Stimulated activated CD4-positive, alpha-beta T cell treated with anti-CD3 and anti-CD28 coated beads, Interleukin-2, amount 100 ng/mL, for 24 hours (primary cell): ENCODE data around the gene PPP6R2.
"Not testable (repeated sequence)": the region's sequence is repeated elsewhere in the genome, so short reads cannot be mapped to it uniquely, and the experiment has no call there.

Experiments
- DNase-seq, 2 donors: peaks; one replicate each; pipeline ENCODE4 v3.0.0-alpha.2; 2020

The PPP6R2 gene

GRCh38 chr22:50403701-50404101, 60.6 kb downstream of the PPP6R2 start:
- DNase-seq, result no peak

- DNase-seq, result no peak
Observed at GRCh38 chr22:50406416-50407170, 63.5 kb downstream of the PPP6R2 start.

- no peak for DNase-seq
Observed at GRCh38 chr22:50408311-50408710, 65.2 kb downstream of the PPP6R2 start.

GRCh38 chr22:50408954-50409353, 65.8 kb downstream of the PPP6R2 start:
- not testable (repeated sequence) for DNase-seq

- DNase-seq, result no peak
Observed at GRCh38 chr22:50414476-50415248, 71.5 kb downstream of the PPP6R2 start.

GRCh38 chr22:50415426-50415825, 72.3 kb downstream of the PPP6R2 start:
- DNase-seq, result no peak

GRCh38 chr22:50416996-50417395, 73.9 kb downstream of the PPP6R2 start:
- DNase-seq, result no peak

- no peak for DNase-seq
Observed at GRCh38 chr22:50417411-50418210, 74.5 kb downstream of the PPP6R2 start.

- DNase-seq, result no peak
Observed at GRCh38 chr22:50418624-50419023, 75.5 kb downstream of the PPP6R2 start.

GRCh38 chr22:50419116-50419515, 76.0 kb downstream of the PPP6R2 start:
- DNase-seq, result no peak

- DNase-seq, result no peak
Observed at GRCh38 chr22:50420015-50420414, 76.9 kb downstream of the PPP6R2 start.

- DNase-seq, result no peak
Observed at GRCh38 chr22:50420581-50420980, 77.5 kb downstream of the PPP6R2 start.

- no peak for DNase-seq
Observed at GRCh38 chr22:50422046-50422445, 78.9 kb downstream of the PPP6R2 start.

- DNase-seq, result no peak
Observed at GRCh38 chr22:50422961-50423815, 80.1 kb downstream of the PPP6R2 start.

GRCh38 chr22:50423956-50424355, 80.8 kb downstream of the PPP6R2 start:
- no peak for DNase-seq

- no peak for DNase-seq
Observed at GRCh38 chr22:50425179-50425916, 82.2 kb downstream of the PPP6R2 start.

- DNase-seq, result no peak
Observed at GRCh38 chr22:50432131-50432876, 89.2 kb downstream of the PPP6R2 start.

GRCh38 chr22:50432877-50433510, 89.9 kb downstream of the PPP6R2 start:
- DNase-seq, result not testable (repeated sequence)

- no peak for DNase-seq
Observed at GRCh38 chr22:50434849-50435248, 91.7 kb downstream of the PPP6R2 start.

- DNase-seq, result no peak
Observed at GRCh38 chr22:50435291-50436014, 92.3 kb downstream of the PPP6R2 start.
